HG03175 (cell line): ENCODE results near the gene TTC3.

Experiments used
- ATAC-seq: cut with Tn5 transposase; IDR thresholded peaks from one replicate; pipeline ENCODE4 v1.9.1; 2021; ENCODE audit warnings: mild to moderate bottlenecking, moderate library complexity; ENCODE audit not compliant: unreplicated experiment

TTC3 gene

DNA sequence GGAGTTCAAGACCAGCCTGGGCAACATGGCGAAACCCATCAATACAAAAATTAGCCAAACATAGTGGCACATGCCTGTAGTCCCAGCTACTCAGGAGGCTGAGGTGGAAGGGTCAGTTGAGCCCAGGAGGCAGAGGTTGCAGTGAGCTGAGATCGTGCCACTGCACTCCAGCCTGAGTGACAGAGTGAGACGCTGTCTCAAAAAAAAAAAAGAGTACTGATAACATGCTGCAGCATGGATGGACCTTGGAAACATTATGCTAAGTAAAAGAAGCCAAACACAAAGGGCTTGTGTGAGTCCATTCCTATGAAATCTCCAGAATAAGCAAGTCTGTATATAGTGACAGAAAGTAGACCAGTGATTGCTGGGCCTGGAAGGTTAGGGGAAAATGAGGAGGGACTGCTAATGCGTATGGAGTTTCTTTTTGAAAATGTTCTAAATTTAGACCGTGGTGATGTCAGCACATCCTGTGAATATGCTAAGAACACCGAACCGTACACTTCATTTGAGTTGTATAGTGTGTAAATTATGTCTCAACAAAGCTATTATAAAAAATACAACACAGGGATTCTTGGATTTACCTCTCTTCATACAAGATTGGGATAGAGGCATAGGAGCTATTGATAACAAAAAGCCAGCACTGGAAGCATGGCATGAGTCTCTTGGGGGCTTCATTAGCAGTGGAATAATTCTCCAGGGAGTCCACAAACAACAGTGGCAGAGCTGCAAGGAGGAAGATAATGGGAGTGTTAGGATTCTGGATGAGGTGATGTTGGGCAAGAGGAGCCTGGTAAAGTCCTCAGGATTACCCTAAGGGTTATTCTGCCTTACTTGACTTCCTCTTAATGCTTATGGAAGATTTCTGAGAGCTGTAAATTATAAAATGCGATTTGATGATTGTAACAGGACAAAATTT lies 73.5 kb downstream of the TTC3 start:
- ATAC-seq, result no peak

DNA sequence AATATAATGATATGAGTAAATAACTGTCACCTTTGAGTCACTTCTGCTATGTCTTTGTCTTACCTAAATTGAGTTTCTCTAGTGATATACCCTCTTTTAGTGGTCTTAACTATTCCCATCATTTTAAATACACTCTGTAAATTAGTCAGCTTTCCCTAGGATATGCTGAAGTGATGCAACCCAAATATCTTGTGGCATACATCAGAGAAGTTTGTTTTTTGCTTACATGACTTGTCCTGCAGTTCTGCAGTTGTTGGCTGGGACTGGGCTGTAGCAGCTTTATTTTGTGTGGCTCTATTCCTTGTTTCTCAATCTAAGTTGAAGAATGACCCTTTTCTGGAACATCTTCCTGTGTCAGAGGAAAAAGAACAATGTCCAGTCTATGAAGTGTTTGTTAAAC lies 76.4 kb downstream of the TTC3 start:
- ATAC-seq, result no peak

DNA sequence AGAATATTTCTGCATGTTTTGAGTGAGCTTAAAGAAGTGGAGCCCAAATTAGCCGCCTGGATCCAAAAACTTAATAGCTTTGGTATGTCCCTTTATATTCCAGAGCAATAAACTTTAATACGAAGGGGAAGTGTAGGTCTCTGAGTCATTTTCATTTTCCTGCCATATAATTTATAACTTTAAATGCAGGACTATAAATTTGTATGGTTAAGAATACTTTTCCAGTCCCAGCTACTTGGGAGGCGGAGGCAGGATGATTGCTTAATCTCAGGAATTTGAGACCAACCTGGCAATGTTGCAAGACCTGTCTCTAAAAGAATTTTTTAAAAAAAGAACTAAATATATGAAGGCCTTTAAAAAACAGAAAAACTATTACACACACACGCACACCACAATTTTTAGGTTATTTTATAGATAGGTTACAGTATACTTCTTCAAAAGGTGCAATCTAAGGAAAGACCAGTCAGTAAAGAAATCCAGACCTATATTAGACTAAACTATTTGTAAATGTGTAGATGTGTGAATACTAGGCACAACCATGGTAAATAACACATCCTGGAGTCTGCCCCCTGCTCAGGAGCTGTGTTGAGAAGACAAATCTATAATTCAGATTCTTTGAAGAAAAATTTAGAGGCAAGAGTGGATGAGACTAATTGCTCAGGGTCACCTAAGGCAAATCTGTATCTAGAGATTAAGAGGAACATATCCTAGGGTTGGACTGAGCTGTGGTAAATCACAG lies 80.3 kb downstream of the TTC3 start:
- no peak for ATAC-seq

DNA sequence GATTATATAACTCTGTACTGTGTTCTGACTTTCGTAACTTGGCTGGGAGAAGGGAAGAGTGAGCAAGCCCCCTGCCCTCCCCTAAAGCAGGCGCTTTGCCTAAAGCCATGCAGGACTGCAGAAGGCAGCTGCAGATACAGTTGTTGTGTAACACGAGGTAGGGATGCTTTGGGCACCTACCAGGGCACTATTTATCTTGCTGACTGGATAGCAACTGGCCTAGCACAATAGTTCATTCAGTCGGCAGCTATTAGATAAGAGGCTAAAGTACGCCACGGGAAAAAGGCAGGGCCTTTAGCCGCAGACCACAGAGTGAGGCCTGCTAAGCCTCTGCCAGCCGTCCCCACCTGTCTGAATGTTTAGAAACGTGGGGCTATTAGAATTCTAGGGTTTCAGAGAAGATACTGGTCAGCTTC lies 80.9 kb downstream of the TTC3 start:
- no peak for ATAC-seq

DNA sequence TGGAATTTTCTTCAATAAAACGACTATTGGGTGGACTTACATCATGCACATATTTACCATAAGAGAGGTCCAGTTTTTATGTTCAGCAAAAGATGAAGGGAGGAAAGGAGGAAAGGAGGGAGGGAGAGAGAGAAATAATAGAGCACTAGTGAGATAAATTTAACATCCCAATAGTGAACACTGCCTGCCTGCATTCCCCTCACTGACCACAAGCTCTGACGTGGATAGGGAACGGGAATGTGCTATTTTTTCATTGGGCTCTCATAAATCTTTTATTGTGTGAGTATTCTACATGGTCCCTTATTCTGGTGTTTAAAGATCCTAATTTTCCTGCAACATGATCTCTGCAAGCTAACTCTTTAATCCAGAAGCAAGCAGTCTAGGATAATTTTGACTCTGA lies 82.1 kb downstream of the TTC3 start:
- no peak for ATAC-seq

DNA sequence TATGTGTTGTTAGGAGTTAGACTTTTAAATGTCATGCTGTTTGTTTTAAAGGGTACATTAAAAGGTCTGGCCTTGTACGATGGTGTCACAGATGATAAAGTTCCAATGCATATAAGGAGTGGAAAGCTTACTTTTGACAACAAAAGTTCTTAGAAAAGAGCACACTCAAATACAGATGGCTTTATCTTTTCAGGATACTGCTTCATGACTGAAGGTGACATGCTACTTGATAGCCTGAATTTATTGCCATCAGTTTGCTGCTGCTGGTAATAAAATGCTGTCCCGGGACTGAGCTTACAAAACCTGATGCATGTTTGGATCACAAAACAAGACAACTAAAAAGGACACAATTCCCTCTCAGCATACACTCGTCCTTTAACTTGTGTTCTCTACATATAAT lies 84.9 kb downstream of the TTC3 start:
- no peak for ATAC-seq

DNA sequence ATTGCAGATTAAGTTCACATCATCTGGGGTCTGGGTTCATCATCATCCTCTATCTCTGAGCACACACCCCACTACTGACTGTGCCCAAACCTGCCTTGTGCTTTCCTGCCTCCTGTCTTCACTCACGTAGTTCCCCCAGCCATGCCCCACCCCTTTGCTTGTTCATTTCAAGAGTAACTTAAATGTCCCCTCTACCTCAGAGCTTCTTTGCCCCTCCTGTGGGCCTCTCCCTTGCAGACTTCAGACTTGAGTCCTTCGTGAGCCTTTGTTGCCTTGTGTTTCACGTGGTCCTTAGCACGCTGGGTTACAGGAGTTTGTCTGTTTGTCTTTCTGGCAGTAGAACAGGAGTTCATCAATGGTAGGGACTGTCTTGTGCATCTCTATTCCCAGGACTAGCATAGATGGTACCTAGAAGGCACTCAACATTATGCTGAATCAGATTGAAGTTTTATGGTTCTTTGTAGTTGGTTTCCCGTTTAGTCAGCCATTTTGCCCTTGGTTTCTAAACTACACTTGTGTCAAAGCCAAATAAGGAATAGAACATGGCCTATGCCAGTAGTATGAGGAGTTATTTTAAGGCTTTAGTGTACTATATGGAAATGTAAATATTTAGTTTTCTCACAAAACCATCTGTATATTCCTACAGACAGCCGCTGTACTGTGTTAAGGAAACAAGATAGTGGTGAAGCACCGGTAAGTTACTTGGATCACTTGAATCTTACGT lies 86.2 kb downstream of the TTC3 start:
- ATAC-seq, result no peak

DNA sequence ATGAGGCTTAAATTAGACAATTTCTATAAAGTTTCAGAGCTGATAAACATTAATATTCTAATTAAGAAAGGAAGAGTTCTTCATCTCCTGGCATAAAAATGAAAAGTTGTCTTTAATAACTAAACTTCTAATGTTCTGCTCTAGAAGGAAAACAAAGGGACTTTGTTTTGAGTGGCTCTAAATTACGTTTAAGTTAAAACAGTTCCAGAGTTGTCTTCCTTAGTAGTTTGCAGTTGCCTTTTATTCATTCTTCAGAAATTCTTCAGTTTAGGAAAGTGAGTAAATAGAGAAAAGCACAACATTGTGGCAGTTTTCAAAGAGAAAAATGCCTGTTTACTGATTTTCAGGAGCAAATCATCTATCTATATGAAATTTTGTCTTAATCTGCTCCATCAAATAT lies 86.9 kb downstream of the TTC3 start:
- ATAC-seq, result no peak

DNA sequence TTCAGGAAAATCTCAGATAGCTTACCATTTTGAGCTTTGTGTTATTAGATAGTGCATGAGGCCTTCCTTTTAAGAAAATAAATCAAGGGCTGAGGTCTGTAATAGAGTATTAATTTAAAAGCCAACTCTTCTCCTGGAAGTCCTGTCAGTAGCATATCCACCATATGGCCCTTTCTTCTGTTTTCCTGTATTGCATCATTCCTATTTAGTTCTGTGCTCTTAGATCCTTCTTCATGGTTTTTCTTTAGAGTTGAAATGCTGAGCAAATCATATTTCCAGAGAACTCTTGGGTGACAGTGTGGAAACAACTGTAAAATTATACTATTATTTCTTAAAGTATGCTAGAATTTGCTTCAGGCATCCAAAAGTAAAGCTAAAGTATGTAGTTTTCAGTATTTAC lies 91.7 kb downstream of the TTC3 start:
- no peak for ATAC-seq

DNA sequence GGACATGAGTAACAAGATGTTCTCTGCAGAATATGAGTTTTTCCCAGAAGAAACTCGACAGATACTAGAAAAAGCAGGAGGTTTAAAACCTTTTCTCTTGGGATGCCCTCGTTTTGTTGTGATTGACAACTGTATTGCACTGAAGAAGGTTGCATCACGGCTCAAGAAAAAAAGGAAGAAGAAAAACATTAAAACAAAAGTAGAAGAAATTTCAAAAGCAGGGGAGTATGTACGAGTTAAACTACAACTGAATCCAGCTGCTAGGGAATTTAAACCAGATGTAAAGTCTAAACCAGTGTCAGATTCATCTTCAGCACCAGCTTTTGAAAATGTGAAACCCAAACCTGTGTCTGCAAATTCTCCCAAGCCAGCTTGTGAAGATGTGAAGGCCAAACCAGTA lies 92.5 kb downstream of the TTC3 start:
- ATAC-seq, result no peak

DNA sequence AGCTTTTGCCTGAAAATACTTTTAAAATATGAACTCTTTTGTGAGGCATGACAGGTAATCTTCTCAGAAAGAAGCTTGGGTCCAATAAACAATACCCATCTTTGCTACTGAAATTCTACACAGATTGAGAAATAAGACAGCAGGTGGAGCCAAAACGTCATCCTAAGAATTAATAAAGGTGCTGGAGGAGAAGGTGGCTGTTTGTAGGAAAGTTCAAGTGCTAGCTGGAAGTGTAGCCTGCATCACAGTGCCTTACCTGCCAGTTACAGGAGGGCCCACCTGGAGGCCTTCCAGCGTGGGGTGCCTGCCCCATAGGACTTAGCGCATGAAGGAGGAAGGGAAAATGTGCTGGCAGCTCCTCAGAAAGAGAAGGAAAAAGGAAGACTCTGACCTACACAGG lies 93.7 kb downstream of the TTC3 start:
- ATAC-seq, result no peak

DNA sequence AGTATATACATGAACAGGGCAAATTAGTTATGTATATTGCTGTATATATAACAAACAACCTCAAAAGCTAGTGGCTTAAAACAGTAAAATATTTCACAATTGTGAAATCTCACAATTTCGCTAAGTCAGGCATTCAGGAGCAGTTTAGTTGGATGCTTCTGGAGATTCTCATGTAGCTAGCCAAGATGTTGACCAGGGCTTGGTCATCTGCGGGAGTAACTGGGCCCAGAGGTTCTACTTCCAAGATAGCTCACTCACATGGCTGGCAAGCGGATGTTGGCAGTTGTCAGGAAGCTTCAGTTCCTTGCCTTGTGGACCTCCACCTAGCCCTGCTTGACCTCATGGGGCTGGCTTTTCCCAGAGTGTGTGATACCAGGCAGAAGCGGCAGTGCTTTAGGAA lies 95.6 kb downstream of the TTC3 start:
- ATAC-seq, result no peak

DNA sequence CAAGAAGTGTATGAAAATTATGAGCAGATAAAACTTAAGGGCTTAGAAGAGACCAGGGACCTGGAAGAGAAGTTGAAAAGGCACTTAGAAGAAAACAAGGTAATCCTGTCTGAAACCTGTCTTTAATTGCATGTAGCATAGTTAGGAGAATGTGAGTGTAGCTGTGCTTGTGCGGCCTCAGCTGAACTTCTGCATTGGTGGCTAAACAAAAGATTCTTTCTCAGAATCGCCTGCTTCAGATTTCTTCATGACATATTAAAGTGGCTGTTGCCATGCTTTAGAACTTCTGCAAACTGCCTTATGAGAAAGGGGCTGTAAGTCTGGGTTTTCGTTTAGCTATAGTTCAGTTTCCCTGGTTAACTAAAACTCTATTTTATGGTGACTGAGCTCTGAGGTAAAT lies 99.6 kb downstream of the TTC3 start:
- ATAC-seq, result no peak

DNA sequence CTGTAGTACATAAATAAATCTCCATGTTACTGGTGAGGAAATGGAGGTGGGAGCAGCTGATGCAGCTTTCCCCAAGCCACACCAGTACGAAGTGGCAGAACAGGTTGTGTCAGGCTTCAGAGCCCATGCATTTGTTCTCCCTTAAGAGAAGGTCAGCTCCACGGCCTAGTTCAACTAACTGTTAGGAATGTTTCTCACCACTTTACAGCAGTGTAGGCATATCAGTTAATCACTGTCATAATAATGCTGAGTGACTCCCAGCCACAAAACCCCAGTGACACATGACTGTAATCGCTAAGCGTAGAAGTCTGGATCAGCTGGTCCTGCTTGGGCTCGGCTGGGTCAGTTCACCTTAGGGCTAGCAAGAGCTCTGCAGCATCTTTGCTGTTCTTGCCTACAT lies 103.7 kb downstream of the TTC3 start:
- no peak for ATAC-seq

DNA sequence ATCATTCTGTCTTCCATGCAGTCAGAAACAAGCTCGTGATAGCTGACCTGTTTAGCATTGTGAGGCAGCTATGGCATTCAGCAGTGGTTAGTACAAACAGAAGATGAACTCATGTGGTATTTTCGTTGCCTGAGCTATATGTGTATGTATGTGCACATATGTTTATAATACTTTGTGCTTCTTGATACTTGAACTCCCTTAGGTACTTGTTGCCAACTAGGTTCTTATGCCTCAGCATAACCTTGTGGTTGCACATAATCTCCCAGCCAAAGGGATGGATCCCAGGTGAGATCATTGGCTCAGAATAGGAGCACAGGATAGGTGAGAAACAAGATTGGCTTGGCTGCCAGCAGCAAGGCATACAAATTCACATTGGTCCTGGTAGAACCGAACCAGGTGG lies 108.0 kb downstream of the TTC3 start:
- ATAC-seq, result no peak

DNA sequence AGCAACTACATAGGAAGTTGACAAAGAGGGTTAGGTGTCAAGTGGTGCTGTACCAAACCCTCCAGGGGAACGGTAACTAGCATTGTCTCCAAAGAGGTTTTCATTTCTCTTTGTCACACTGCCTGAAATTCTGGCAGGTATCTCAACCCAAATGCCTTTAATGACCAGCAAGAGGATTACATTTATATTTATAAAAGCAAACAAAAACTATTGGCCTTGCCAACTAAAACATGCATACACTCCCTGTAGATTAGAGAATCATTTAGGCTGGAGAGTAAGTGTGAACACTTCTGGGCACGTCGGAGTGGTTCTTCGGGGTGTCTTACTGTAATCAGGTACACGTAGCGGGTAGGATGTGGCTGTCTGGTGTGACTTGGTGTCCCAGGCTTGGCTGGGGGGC lies 109.2 kb downstream of the TTC3 start:
- no peak for ATAC-seq

DNA sequence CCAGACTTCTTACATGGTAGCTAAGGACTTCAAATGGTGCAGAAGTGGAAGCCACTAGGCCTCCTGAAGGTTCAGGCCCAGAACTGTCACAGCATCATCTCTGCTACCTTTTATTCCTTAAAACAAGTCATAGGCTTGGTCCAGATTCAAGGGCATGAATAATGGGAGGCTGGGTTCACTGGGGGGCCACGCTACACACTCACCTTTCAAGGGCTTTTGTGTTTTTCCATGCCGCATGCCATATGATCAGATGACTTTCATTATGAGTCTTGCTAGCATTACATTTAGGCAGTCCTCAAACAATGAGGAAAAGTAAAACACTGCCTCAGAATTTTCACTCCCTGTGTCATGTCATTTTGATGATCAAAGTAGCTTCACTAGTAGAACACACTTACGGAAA lies 110.7 kb downstream of the TTC3 start:
- ATAC-seq, result no peak

DNA sequence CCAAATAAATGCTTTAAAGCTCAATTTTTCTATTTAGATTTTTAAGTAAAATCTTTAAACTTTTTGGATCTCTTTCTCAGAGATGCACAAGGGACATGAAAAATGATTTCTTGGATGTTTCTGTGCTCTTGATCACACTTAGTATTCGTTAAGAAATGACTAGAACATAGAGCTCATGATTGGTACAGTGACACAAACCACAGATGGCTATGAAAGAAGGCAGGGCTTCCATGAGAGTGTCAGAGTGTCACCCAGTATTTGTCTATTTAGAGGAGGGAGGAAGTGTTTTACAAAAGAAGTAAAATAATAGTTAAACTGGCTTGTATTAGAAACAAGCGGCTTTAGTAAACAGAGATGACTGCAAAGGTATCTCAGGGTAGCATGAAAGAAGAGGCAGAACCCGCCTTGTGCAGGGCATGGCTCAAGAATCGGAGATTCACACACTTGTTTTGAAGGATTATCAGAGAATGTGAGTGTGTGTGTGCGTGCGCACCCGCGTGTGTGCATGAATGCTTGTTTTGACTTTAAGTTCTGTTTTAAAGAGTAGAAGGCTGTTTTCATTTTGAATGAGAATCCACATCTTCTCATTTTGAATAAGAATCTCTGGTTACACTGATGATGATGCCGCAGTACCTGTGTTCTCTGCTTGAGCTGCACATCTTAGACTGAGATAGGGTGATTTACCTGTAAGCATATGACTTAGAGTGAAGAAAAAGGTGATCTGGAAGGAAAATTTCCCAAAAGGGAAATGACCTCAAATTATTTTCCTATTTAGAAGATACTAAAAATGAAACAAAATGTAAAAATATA lies 111.9 kb downstream of the TTC3 start:
- ATAC-seq, result no peak

DNA sequence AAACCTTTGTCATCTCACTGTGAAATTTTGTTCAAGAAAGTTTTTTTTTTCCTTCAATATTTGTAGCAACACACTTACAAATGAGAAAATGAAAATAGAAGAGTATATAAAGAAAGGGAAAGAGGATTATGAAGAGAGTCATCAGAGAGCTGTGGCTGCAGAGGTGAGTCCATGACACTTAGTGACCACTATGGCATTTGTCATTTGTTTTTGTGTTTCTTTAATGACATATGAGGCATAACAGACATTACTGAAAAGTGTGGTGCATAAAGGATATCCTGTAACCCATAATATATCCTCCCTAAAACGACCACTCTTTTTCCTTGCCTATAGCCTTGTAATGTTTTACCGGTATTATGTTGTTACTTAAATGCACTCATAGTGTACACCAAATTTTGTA lies 113.9 kb downstream of the TTC3 start:
- ATAC-seq, result no peak

DNA sequence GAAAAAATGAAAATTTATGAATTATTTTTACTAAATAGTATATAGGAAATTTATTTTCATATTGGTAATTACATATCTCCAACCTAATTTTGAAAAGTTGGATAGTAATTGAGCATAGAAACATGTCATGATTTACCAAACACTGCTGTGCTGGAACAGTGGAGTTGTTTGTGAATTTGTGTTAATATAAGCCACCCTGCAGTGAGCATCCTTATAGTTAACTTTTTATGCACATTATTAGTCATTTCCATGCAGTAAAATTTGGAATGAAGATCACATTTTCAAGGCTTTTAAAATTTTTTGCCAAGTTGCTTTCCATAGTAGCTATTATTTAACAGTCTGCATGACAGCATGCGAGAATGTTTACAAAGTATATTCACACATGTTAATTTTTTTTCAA lies 115.8 kb downstream of the TTC3 start:
- no peak for ATAC-seq

DNA sequence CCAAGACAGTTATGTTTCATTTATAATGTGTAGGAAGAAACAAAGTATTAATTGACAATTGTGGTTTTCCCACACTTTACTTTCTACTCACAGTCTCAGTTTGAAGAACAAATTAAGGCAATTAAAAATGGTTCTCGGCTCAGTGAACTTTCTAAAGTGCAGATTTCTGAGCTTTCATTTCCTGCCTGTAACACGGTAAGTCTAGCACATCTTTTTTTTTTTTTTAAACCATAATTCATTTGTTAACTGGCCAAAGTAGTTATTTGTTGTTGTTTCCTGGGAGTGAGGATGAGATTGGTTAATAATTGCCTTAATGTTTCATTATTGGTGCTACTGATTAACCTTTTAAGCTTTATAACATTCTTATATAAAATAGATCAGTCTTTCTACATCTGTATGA lies 119.0 kb downstream of the TTC3 start:
- no peak for ATAC-seq
